GM23338 (cell line): ENCODE data around the gene ZNF609. TPM values are rescaled to one million over a fixed set of nuclear protein-coding genes. Genes with fewer than 3 reads are reported as not detected.

Source experiments
- ATAC-seq: fragments of 200-7000 bp; cut with Tn5 transposase; 3 replicates; pipeline ENCODE4 v1.9.1; 2020
- DNase-seq: peaks from one replicate; pipeline ENCODE4 v3.0.0-alpha.2; 2015; ENCODE audit warnings: low spot score
- H2AFZ ChIP-seq: fragments of 200-600 bp; sonication (generic); 2 replicates; pipeline ENCODE4 v1.8.0; 2016; ENCODE audit warnings: antibody characterized with exemption, mild to moderate bottlenecking, moderate library complexity
- H3F3A ChIP-seq: fragments of 200-600 bp; sonication (generic); replicated peaks from 2 replicates; pipeline ENCODE4 v1.8.0; 2017; ENCODE audit warnings: antibody characterized with exemption, mixed run types, low read depth
- H3K27ac ChIP-seq: fragments of 200-600 bp; sonication (generic); 2 replicates; pipeline ENCODE4 v1.6.1; 2016; ENCODE audit warnings: low read depth
- H3K27me3 ChIP-seq: fragments of 200-600 bp; sonication (generic); 2 replicates; pipeline ENCODE4 v1.8.0; 2016; ENCODE audit warnings: mild to moderate bottlenecking, mixed run types, moderate library complexity; ENCODE audit not compliant: insufficient read depth
- H3K36me3 ChIP-seq: fragments of 200-600 bp; sonication (generic); 2 replicates; pipeline ENCODE4 v1.8.0; 2016; ENCODE audit warnings: mild to moderate bottlenecking; ENCODE audit not compliant: insufficient read depth
- H3K4me1 ChIP-seq: fragments of 200-600 bp; sonication (generic); 2 replicates; pipeline ENCODE4 v1.8.0; 2016; ENCODE audit warnings: mild to moderate bottlenecking, moderate library complexity; ENCODE audit not compliant: insufficient read depth
- H3K4me2 ChIP-seq: fragments of 200-600 bp; sonication (generic); 2 replicates; pipeline ENCODE4 v1.7.1; 2017; ENCODE audit warnings: mixed run types
- H3K4me3 ChIP-seq: fragments of 200-600 bp; sonication (generic); 2 replicates; pipeline ENCODE4 v1.6.1; 2016; ENCODE audit warnings: mixed run types
- H3K79me2 ChIP-seq: fragments of 200-600 bp; sonication (generic); replicated peaks from 2 replicates; pipeline ENCODE4 v1.8.0; 2017; ENCODE audit warnings: mild to moderate bottlenecking; ENCODE audit not compliant: insufficient read depth
- H3K9me2 ChIP-seq: fragments of 200-600 bp; sonication (generic); 2 replicates; pipeline ENCODE4 v1.8.0; 2017; ENCODE audit not compliant: insufficient read depth
- H4K20me1 ChIP-seq: fragments of 200-600 bp; sonication (generic); replicated peaks from 2 replicates; pipeline ENCODE4 v1.8.0; 2017; ENCODE audit warnings: mild to moderate bottlenecking; ENCODE audit not compliant: insufficient read depth
- H3K27ac Mint-ChIP-seq: 2 replicates; pipeline ENCODE4 v1.8.0; 2020; ENCODE audit warnings: inconsistent platforms, mild to moderate bottlenecking, moderate library complexity, mixed read lengths
- H3K27me3 Mint-ChIP-seq: 3 replicates; pipeline ENCODE4 v1.8.0; 2022; ENCODE audit warnings: low read depth, mild to moderate bottlenecking, moderate library complexity, mixed read lengths, inconsistent platforms; ENCODE audit not compliant: insufficient read depth, poor library complexity
- H3K36me3 Mint-ChIP-seq: 3 replicates; pipeline ENCODE4 v1.8.0; 2021; ENCODE audit warnings: low read depth, mild to moderate bottlenecking, inconsistent platforms, moderate library complexity, mixed read lengths
- H3K4me1 Mint-ChIP-seq: 3 replicates; pipeline ENCODE4 v1.8.0; 2020; ENCODE audit warnings: mild to moderate bottlenecking, inconsistent platforms, mixed read lengths
- H3K4me3 Mint-ChIP-seq: 3 replicates; pipeline ENCODE4 v1.8.0; 2021; ENCODE audit warnings: moderate library complexity, mild to moderate bottlenecking, inconsistent platforms, mixed read lengths
- H3K9me3 Mint-ChIP-seq: 3 replicates; pipeline ENCODE4 v1.8.0; 2020; ENCODE audit warnings: moderate library complexity, mild to moderate bottlenecking, inconsistent platforms, mixed read lengths
- CREB1 ChIP-seq: fragments of 250-450 bp; sonication (Bioruptor Pico); IDR thresholded peaks from 2 replicates; pipeline ENCODE4 v1.5.0; 2020; ENCODE audit warnings: low read depth, mild to moderate bottlenecking, moderate library complexity
- EZH2 ChIP-seq: fragments of 200-600 bp; sonication (generic); IDR thresholded peaks from one replicate; pipeline ENCODE4 v1.8.0; 2017; ENCODE audit warnings: antibody characterized with exemption, mild to moderate bottlenecking, low read depth; ENCODE audit not compliant: unreplicated experiment
- EZH2phosphoT487 ChIP-seq: fragments of 200-600 bp; sonication (generic); IDR thresholded peaks from one replicate; pipeline ENCODE4 v1.8.1; 2018; ENCODE audit warnings: antibody characterized with exemption; ENCODE audit not compliant: unreplicated experiment
- JUNB ChIP-seq: IDR thresholded peaks from one replicate; pipeline ENCODE4 v1.6.1; 2016; ENCODE audit warnings: antibody characterized with exemption; ENCODE audit not compliant: unreplicated experiment
- NANOG ChIP-seq: IDR thresholded peaks from 2 replicates; pipeline ENCODE4 v1.6.1; 2016; ENCODE audit warnings: antibody characterized with exemption, borderline replicate concordance
- POLR2AphosphoS5 ChIP-seq: IDR thresholded peaks from 2 replicates; pipeline ENCODE4 v1.6.1; 2016; ENCODE audit warnings: antibody characterized with exemption, low read depth
- REST ChIP-seq: IDR thresholded peaks from one replicate; pipeline ENCODE4 v1.6.1; 2018; ENCODE audit warnings: antibody characterized with exemption; ENCODE audit not compliant: unreplicated experiment
- STAT1 ChIP-seq: IDR thresholded peaks from one replicate; pipeline ENCODE4 v1.6.1; 2016; ENCODE audit warnings: antibody characterized with exemption; ENCODE audit not compliant: unreplicated experiment
- ZNF114 ChIP-seq: fragments of 250-450 bp; sonication (Bioruptor Pico); IDR thresholded peaks from 2 replicates; pipeline ENCODE4 v1.5.0; 2020; ENCODE audit warnings: mild to moderate bottlenecking, moderate library complexity
- polyA plus RNA-seq: library from polyadenylated mRNA; unstranded; fragments of >200 nt; fragmentation: Nextera tagmentation; extraction: Ambion mirVana; gene quantifications from 2 replicates; pipeline ENCODE4 v1.2.1, GENCODE V29; 2016
- total RNA-seq: library from RNA; depleted of rRNA; stranded (reverse); fragments of >200 nt; shearing (Covaris generic); gene quantifications from 2 replicates; pipeline ENCODE4 v1.2.3, GENCODE V29; 2014
- TF ChIP-seq, protein P1 (sequence below): fragments of 250-450 bp; sonication (Bioruptor Pico); IDR thresholded peaks from 2 replicates; pipeline ENCODE4 v1.5.0; 2020; ENCODE audit warnings: mild to moderate bottlenecking, moderate library complexity
- TF ChIP-seq, protein P2 (sequence below), 2 experiments: fragments of 200-600 bp in 1 of 2; sonication (generic) in 1 of 2; conservative IDR thresholded peaks; 2 replicates each; pipeline versions ENCODE4 v1.5.1 to v1.6.1; 2016 to 2017; ENCODE audit warnings: antibody characterized with exemption in 2 of 2, low read depth in 2 of 2, mild to moderate bottlenecking in 2 of 2, moderate library complexity in 1 of 2
- TF ChIP-seq, protein P3 (sequence below): IDR thresholded peaks from 2 replicates; pipeline ENCODE4 v1.6.1; 2016; ENCODE audit warnings: antibody characterized with exemption

Gene ZNF609
- total and polyA plus RNA-seq, 2 experiments from 2014 or later, result 26.4 to 40.2 TPM

DNA sequence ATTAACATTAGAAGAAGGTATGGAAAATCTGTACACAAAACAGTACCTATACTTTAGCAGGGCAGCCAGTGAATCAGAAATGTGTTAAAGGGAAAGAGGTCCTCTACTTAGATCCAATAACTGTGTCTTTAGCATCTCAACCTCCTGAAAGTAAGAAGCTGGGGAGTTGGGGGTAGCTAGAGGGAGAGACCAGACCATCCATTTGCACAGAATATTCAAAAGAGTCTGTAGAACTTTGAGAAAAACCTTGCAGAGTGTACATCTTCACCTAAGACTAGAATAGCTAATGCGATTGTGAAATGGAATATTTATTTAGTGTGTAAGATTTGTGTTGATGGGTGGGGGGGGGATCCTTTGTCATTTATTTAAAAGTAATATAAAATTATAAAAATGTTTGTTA is 190.2 kb downstream of the ZNF609 start:
- H3K4me3 Mint-ChIP-seq, result no peak overlapping the region
- no peaks in the 10 kb centered on the region for H3K27me3 ChIP-seq
- H2AFZ ChIP-seq, result no peak overlapping the region
- H3K4me1 ChIP-seq, result peaks cover 12% of the 10 kb centered on the region; the same call in 1 of the 2 replicates
- H3F3A ChIP-seq, result no peaks in the 10 kb centered on the region
- no peak overlapping the region for H3K4me3 ChIP-seq
- H3K27me3 Mint-ChIP-seq, result no peaks in the 10 kb centered on the region
- H4K20me1 ChIP-seq, result peaks cover 3% of the 10 kb centered on the region
- no peaks in the 10 kb centered on the region for H3K9me3 Mint-ChIP-seq
- H3K4me2 ChIP-seq, result no peak overlapping the region
- H3K27ac Mint-ChIP-seq, result no peak overlapping the region
- peaks cover 22% of the 10 kb centered on the region for H3K4me1 Mint-ChIP-seq
- H3K36me3 ChIP-seq, result no peaks in the 10 kb centered on the region
- no peaks in the 10 kb centered on the region; the same call in 1 of the 2 replicates for H3K9me2 ChIP-seq
- no peak for DNase-seq
- no peak for TF ChIP-seq EZH2
- no peak for TF ChIP-seq CREB1 (CRISPR knock-in tag)
- TF ChIP-seq, protein P1, sequence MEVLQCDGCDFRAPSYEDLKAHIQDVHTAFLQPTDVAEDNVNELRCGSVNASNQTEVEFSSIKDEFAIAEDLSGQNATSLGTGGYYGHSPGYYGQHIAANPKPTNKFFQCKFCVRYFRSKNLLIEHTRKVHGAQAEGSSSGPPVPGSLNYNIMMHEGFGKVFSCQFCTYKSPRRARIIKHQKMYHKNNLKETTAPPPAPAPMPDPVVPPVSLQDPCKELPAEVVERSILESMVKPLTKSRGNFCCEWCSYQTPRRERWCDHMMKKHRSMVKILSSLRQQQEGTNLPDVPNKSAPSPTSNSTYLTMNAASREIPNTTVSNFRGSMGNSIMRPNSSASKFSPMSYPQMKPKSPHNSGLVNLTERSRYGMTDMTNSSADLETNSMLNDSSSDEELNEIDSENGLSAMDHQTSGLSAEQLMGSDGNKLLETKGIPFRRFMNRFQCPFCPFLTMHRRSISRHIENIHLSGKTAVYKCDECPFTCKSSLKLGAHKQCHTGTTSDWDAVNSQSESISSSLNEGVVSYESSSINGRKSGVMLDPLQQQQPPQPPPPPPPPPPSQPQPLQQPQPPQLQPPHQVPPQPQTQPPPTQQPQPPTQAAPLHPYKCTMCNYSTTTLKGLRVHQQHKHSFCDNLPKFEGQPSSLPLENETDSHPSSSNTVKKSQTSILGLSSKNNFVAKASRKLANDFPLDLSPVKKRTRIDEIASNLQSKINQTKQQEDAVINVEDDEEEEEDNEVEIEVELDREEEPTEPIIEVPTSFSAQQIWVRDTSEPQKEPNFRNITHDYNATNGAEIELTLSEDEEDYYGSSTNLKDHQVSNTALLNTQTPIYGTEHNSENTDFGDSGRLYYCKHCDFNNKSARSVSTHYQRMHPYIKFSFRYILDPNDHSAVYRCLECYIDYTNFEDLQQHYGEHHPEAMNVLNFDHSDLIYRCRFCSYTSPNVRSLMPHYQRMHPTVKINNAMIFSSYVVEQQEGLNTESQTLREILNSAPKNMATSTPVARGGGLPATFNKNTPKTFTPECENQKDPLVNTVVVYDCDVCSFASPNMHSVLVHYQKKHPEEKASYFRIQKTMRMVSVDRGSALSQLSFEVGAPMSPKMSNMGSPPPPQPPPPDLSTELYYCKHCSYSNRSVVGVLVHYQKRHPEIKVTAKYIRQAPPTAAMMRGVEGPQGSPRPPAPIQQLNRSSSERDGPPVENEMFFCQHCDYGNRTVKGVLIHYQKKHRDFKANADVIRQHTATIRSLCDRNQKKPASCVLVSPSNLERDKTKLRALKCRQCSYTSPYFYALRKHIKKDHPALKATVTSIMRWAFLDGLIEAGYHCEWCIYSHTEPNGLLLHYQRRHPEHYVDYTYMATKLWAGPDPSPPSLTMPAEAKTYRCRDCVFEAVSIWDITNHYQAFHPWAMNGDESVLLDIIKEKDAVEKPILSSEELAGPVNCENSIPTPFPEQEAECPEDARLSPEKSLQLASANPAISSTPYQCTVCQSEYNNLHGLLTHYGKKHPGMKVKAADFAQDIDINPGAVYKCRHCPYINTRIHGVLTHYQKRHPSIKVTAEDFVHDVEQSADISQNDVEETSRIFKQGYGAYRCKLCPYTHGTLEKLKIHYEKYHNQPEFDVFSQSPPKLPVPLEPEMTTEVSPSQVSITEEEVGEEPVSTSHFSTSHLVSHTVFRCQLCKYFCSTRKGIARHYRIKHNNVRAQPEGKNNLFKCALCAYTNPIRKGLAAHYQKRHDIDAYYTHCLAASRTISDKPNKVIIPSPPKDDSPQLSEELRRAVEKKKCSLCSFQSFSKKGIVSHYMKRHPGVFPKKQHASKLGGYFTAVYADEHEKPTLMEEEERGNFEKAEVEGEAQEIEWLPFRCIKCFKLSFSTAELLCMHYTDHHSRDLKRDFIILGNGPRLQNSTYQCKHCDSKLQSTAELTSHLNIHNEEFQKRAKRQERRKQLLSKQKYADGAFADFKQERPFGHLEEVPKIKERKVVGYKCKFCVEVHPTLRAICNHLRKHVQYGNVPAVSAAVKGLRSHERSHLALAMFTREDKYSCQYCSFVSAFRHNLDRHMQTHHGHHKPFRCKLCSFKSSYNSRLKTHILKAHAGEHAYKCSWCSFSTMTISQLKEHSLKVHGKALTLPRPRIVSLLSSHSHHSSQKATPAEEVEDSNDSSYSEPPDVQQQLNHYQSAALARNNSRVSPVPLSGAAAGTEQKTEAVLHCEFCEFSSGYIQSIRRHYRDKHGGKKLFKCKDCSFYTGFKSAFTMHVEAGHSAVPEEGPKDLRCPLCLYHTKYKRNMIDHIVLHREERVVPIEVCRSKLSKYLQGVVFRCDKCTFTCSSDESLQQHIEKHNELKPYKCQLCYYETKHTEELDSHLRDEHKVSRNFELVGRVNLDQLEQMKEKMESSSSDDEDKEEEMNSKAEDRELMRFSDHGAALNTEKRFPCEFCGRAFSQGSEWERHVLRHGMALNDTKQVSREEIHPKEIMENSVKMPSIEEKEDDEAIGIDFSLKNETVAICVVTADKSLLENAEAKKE (CRISPR knock-in tag), result no peak
- TF ChIP-seq, protein P2, sequence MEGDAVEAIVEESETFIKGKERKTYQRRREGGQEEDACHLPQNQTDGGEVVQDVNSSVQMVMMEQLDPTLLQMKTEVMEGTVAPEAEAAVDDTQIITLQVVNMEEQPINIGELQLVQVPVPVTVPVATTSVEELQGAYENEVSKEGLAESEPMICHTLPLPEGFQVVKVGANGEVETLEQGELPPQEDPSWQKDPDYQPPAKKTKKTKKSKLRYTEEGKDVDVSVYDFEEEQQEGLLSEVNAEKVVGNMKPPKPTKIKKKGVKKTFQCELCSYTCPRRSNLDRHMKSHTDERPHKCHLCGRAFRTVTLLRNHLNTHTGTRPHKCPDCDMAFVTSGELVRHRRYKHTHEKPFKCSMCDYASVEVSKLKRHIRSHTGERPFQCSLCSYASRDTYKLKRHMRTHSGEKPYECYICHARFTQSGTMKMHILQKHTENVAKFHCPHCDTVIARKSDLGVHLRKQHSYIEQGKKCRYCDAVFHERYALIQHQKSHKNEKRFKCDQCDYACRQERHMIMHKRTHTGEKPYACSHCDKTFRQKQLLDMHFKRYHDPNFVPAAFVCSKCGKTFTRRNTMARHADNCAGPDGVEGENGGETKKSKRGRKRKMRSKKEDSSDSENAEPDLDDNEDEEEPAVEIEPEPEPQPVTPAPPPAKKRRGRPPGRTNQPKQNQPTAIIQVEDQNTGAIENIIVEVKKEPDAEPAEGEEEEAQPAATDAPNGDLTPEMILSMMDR (conservative IDR thresholded peaks at IDR 0.05; ENCODE audit: low read depth in 2 of 2), result no peak
- no peak for TF ChIP-seq EZH2phosphoT487
- no peak for TF ChIP-seq REST
- TF ChIP-seq POLR2AphosphoS5, result no peak
- TF ChIP-seq ZNF114 (CRISPR knock-in tag), result no peak
- TF ChIP-seq, protein P3, sequence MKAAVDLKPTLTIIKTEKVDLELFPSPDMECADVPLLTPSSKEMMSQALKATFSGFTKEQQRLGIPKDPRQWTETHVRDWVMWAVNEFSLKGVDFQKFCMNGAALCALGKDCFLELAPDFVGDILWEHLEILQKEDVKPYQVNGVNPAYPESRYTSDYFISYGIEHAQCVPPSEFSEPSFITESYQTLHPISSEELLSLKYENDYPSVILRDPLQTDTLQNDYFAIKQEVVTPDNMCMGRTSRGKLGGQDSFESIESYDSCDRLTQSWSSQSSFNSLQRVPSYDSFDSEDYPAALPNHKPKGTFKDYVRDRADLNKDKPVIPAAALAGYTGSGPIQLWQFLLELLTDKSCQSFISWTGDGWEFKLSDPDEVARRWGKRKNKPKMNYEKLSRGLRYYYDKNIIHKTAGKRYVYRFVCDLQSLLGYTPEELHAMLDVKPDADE, result no peak
- TF ChIP-seq JUNB, result no peak
- no peak for TF ChIP-seq NANOG
- no peak for TF ChIP-seq STAT1
- peaks cover 21% of the 10 kb centered on the region for H3K79me2 ChIP-seq
- H3K36me3 Mint-ChIP-seq, result 0 out of 3 replicates have a peak, but pooled peaks cover 2% of the 10 kb centered on the region
- no peak overlapping the region for H3K27ac ChIP-seq
- no peak for ATAC-seq
